HG02938 (cell line): ENCODE measurements around the gene RGL4.

ENCODE experiments used
- ATAC-seq: cut with Tn5 transposase; IDR thresholded peaks from one replicate; pipeline ENCODE4 v1.9.1; 2021; ENCODE audit warnings: mild to moderate bottlenecking, moderate library complexity; ENCODE audit not compliant: unreplicated experiment

The RGL4 gene

GRCh38 chr22:23677701-23677995 is 13.2 kb upstream of the RGL4 start:
- no peak for ATAC-seq

GRCh38 chr22:23678133-23678532 is 12.7 kb upstream of the RGL4 start:
- ATAC-seq: no peak

- ATAC-seq: no peak
These were observed 9.6 kb upstream of the RGL4 start for GRCh38 chr22:23681026-23681809.

GRCh38 chr22:23682077-23682476 is 8.7 kb upstream of the RGL4 start:
- ATAC-seq: no peak

- ATAC-seq: no peak
These were observed 7.9 kb upstream of the RGL4 start for GRCh38 chr22:23682827-23683355.

- no peak for ATAC-seq
These were observed 7.3 kb upstream of the RGL4 start for GRCh38 chr22:23683545-23683944.

- ATAC-seq: no peak
These were observed 6.8 kb upstream of the RGL4 start for GRCh38 chr22:23684026-23684425.

- ATAC-seq: no peak
These were observed 6.2 kb upstream of the RGL4 start for GRCh38 chr22:23684561-23685031.

GRCh38 chr22:23685205-23685784 is 5.5 kb upstream of the RGL4 start:
- no peak for ATAC-seq

- ATAC-seq: no peak
These were observed 4.3 kb upstream of the RGL4 start for GRCh38 chr22:23686416-23687024.

- ATAC-seq: no peak
These were observed 2.7 kb upstream of the RGL4 start for GRCh38 chr22:23688121-23688520.

GRCh38 chr22:23688571-23688970 is 2.2 kb upstream of the RGL4 start:
- ATAC-seq: no peak

GRCh38 chr22:23689414-23689813 is 1.4 kb upstream of the RGL4 start:
- no peak for ATAC-seq

- ATAC-seq: no peak
These were observed 1.1 kb downstream of the RGL4 start for GRCh38 chr22:23691748-23692423.

- no peak for ATAC-seq
These were observed 1.9 kb downstream of the RGL4 start for GRCh38 chr22:23692598-23693291.

GRCh38 chr22:23693979-23694680 is 3.3 kb downstream of the RGL4 start:
- ATAC-seq: no peak

- no peak for ATAC-seq
These were observed 4.3 kb downstream of the RGL4 start for GRCh38 chr22:23695141-23695540.

- no peak for ATAC-seq
These were observed 4.9 kb downstream of the RGL4 start for GRCh38 chr22:23695571-23696325.

- peak; percentile 87 for ATAC-seq
These were observed 5.6 kb downstream of the RGL4 start for GRCh38 chr22:23696326-23696851.
